Frontal cortex (tissue), 4 donors: ENCODE measurements around the gene IYD. TPM values are rescaled to one million over a fixed set of nuclear protein-coding genes. Genes with fewer than 3 reads are reported as not detected.

Experiments used
- DNase-seq, 2 donors: peaks; one replicate each; pipeline ENCODE4 v3.0.0; 2012; ENCODE audit warnings: low spot score in 2 of 2
- FAIRE-seq: peaks from 2 replicates; lab custom pipeline; 2012; peaks lifted over from hg19 to GRCh38; lab: Jason Lieb, UNC
- total RNA-seq: library from RNA; depleted of rRNA; stranded (reverse); fragments of >200 nt; gene quantifications from one replicate; pipeline ENCODE4 v1.2.3, GENCODE V29; 2014
- donor health status: control.
- donor health status: control.
- donor health status: control.

Gene IYD, protein sequence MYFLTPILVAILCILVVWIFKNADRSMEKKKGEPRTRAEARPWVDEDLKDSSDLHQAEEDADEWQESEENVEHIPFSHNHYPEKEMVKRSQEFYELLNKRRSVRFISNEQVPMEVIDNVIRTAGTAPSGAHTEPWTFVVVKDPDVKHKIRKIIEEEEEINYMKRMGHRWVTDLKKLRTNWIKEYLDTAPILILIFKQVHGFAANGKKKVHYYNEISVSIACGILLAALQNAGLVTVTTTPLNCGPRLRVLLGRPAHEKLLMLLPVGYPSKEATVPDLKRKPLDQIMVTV
- not detected for total RNA-seq

DNA sequence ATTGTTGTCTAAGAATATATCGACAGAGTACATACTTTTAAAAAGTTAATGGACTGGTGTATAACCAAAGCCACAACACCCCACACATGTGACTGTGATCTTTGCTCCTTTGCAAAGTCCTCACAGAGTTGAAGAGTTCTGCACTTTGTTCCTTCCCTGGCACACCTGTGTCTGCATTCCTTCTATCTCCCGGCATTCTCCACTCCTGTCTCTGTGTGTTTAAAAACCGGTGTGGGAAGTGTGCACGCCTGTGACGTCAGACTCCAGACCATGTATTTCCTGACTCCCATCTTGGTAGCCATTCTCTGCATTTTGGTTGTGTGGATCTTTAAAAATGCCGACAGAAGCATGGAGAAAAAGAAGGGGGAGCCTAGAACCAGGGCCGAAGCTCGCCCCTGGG is at the start of gene IYD:
Gene IYD, plus strand, starts transcription at position 251 of the 400 bp plus-strand sequence. Its CDS starts 20 bp downstream, at position 271.
- DNase-seq: no peak
- FAIRE-seq: no peak

DNA sequence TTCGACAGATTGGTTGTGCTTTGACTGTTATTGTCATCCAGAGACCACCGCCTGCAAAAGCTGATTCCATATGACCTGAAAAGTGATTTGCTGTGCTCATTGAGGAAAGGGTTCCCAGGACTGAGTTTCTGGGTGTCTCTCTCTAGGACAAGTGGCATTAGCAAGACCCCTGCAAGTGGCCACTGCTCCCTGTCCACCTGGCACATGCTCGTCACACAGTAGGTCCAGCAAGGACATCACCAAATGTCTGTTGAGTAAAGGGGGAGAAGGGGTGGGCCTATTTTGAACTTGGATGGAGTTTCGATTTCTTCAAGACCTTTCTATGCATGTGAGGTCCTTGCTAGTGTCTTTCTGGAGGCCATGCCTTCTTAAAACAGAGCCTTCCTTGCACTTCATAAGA is 48.9 kb upstream of the IYD start:
- FAIRE-seq: no peak
- DNase-seq: no peak

DNA sequence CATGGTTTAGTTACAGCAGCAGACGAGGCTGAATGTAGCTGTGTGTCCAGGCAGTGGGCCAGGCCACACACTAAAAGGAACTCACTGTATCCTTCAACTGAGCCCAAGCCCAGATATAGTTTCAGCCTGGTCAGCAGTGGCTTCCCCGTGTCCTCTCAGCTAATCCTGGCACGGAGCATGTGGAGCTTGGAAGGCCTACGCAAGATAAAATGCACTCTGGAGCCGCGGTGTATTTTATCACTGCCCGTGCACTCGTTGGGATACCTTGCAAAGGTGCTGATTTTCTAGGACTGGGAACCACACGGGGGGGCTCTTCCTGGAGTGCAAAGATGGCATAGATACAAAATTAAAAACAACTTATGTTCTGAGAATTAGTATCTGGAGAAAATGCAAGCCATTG is 48.4 kb upstream of the IYD start:
- no peak for FAIRE-seq
- DNase-seq: no peak

DNA sequence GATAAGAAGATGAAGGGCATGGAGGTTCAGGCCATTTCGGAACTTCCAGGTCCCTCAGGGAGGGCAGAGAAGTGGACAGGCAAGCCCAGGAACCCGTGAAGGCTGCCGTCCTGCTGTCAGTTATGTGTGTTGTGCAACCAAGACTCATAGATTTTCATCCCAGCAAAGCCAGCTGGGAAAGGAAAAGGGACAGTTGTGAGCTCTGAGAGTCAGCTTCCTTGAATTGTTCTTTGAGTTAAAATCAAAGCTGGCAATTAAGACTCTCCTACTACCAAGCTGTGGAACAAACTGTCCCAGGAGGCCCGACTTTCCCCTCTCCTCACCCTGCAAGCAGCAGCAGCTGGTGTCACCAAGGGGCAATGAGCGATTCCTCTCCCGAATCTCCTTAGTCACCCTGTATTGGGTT is 46.3 kb upstream of the IYD start:
- DNase-seq (no peak), FAIRE-seq (no peak)

DNA sequence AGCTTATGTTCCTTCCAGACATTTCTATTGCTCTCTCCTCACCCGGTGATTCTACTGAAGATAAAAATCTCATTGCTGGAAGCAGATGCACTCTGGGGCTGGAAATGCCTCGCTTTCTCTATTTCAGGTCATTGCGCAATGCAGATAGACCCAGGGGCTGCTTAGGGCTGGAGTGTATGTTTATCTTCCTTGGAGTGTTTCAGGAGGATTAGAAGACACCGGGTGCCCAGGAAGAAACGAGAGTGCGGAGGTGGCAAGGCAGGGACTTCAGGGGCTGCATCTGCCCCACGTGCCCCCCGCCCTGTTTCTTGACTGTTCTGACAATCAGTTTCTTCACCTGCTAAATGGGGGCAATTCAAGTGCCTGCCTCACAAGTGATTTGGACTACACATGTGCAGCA is 45.6 kb upstream of the IYD start:
- no peak for DNase-seq
- no peak for FAIRE-seq

DNA sequence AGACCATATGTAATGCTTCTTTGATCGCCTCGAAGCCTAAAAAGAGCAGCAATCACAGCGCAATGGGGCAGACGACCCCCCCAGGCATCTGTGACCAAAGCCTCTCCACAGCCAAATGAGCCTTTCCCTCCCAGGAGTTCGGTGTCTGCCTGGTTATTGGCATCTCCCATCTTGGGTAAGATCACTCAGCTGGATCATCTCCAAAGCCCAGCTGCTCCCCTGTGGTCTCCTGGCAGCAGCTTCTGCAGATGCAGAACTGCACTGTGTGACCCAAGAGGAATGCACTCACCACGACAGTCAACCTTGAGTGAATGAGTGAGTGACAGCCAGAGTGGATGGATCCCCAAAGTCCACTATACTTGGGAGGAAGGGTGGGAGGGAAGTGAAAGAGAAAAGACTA is 44.8 kb upstream of the IYD start:
- FAIRE-seq (no peak), DNase-seq (no peak)

DNA sequence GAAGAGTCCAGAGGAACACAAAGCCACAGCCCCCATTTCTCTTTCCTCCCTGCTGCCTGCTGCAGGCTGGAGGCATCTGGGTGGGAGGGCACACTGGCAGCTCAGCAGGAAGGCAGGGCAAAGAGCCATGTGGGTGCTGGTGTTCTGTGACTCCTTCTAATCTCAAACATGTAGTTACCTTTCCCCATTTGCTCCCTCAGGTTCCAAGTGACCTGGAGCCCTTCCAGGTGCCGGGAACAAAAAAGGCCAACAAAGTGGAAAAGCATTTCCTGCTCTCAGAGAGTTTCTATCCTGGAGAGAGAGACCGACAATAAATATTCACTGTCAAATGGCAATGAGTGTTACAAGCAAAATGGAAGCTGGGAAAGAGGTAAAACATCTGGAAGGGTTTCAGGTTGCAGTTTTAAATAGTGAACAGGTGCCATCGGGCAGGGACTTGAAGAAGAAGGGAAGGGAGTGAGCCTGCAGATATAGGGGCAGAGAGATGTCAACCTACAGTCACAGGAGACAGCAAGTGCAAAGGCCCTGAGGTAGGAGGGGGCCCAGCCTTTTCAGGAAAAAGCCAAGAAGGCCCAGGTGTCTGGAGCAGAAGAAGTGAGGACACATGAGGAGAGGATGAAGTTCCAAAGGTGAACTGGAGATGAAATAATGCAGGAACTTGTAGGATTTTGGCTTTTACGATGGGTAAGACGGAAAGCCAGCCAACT is 43.6 kb upstream of the IYD start:
- DNase-seq (no peak), FAIRE-seq (no peak)

DNA sequence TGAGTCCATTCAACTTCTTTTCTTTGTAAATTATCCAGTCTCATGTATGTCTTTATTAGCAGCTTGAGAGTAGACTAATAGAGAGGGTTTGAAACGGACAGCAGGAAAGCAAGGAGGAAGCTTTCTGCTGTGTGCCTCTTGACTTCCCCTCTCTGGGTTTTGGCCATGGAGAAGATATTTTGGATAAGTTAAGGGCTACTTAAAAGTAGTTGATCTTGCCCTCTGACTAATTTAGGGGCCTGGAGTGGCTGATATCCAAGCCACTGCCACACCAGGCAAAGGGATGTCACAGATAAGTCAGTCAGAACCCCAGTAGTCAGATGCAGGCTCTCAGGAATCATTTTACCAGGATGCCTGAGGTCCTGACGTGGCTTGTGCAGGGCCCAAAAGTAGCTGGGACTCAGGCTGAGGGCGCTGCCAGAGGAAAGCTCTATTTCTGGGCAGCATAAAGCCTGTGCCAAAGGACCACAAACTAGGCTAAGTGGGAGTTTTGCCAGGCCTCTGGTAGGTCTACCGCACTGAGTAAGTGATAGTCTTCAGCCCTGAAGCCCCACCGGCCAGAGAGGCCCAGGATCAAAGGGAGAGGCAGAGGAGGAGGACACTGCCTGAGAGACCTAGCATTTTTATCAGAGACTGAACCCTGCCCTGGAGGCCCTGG is 41.6 kb upstream of the IYD start:
- DNase-seq (no peak), FAIRE-seq (no peak)

DNA sequence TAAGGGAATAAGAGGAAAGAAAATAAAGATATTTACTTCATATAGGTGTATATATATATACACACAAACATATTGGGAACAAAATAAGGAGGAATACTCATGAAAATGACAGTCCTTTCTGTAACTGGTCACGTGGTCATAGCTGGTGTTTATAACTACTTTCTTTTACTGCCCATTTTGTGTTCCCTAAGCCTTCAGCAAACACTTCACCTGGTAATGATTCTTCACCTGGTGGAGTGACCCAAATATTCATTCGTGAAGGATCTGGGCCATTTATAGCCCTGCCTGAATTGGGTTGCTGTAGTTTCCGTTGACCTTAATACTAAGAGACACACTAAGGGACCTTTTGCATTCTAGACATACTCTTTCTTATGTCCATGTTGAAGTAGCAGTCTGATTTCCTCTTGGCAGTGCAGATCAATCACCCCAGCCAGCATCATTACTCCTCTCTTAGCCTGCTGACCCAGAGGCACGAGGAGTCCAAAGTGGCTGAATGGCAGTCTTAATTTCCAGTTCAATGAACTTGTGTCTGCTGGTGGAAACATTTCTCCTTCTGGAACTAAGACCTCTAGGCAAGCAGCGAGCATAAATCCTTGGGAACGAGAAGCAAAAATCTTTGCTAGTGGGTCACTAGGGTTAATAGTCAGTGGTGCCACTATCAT is 39.9 kb upstream of the IYD start:
- FAIRE-seq: no peak
- no peak for DNase-seq

DNA sequence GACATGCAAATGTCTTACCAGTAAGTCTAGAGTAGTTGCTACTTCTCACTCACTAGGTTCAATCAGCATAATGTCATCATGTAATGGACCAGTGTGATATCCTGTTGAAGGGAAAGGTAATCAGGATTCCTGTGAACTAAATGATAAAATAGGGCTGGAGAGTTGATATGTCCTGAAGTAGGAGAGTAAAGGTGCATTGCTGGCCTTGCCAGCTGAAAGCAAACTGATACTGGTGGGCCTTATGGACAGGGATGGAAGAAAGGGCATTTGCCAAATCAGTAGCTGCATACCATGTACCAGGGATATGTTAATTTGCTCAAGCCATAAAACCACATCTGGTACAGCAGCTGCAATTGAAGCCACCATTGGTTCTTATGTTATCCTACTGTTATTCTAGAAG is 37.5 kb upstream of the IYD start:
- DNase-seq (no peak), FAIRE-seq (no peak)

DNA sequence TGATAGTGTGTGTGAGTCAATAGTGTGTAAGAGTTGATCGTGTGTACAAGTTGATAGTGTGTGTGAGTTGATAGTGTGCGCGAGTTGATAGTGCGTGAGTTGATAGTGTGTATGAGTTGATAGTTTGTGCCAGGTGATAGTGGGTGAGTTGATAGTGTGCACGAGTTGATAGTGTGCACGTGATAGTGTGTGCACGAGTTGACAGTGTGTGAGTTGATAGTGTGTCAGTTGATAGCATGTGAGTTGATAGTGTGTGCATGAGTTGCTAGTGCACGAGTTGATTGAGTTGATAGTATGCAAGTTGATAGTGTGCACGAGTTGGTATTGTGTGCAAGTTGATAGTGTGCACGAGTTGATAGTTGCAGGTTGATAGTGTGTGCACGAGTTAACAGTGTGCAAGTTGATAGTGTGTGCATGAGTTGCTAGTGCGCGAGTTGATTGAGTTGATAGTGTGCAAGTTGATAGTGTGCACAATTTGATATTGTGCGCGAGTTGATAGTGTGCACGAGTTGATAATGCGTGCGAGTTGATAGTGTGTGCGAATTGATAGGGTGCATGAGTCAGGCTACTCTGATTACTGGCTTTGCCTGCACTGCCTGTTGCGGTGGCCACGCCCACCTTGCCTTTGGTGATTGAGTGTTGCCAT is 35.8 kb upstream of the IYD start:
- FAIRE-seq: no peak
- no peak for DNase-seq

DNA sequence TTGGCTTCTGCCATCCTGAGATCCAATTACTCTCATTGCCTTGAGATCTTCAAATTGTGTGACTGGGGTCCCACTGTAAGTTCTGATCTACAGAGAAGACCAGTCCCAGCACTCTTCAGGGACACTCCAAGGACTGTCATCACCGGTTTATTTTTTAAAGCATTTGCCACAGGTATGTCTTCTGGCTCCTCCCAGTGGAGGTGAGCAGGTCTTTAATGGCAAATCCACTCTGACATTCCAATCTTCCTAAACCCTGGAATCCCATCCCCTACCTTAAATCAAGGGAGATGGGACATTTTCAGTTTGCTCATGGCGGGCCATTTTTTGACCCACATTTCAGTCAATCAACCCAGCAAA is 35.2 kb upstream of the IYD start:
- no peak for FAIRE-seq
- no peak for DNase-seq

DNA sequence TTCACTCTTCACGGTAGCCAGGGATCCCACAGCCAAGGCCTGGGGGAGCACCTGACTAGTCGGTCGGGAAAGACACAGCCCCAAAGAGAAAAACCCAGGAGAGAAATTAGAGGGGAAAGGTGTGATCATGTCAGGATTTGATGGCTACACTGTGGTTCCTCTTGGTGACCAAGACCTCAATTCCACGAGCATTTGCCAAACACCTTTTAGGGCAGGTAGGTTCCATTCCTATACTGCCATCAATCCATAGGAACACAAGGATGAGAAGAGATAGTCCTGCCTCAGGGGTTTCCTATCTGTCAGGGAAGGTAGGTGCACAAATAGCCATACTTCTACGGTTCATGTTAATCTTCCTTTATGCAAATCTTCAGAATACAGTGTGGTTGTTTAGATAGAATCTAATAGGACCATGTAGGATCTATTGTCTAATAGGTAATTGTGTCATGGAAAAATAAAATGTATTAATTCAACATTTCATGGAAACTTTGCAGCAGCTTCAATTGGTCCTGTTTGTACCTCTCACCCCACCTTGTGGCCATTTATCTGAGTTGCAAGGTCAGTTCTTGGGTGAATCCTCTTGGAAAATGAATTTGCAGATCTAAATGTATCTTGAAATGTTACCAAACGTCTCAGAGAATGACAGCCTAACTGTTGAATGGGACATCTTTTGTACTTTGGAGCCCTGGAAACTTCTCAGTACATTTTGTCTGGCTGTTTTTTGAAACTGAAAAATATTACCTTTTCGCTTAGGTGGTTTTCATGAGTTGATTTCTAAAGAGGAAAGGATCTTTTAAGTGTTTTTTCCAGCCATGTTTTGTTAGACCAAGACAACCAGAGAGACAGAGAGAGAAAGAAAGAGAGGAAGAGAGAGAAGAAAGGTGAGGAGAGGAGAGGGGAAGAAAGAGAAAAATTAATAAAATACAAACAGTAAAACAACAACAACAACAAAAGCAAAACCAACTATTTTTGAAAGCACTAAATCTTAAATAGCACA is 33.7 kb upstream of the IYD start:
- FAIRE-seq: no peak

DNA sequence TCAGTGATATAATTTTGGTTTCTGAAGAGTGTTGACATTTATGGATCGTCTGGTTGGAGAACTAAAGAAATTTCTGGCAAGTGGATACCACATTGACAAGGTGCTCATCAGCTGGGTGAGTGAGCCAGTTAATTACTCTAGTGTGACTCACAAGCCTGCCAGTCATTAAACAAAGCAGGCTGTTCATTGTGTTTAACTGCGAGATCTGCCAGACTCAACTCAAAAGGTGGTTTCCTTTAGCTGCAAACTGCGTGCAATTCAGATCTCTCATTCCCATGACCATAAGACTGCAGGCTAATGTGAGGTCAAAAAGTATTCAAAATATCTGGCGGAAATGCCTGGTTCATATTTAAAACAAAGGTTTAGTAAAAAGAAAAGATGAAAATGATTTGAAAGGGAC is 32.5 kb upstream of the IYD start:
- no peak for DNase-seq
- no peak for FAIRE-seq

More for the DNA sequence above, 33.7 kb upstream of the IYD start:
- peak; percentile 14 to 55 for DNase-seq

DNA sequence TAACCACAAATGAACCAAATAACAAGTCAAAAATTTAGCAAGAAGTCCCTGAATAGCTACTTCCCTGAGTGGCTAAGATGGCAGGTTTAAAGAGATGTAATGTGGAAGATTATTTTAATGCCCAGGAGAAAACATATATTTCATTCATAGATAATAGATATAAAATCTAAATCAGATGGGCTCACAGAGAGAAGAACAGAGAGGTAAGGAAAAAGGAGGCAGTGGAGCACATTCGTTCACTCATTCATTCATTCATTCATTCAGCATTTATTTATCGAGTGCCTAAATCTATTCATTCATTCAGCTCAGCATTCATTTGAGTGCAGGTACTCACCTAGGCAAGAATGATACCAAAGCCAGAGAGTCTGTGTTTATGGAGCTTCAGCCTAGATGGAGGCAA is 32.1 kb upstream of the IYD start:
- DNase-seq (no peak), FAIRE-seq (no peak)

DNA sequence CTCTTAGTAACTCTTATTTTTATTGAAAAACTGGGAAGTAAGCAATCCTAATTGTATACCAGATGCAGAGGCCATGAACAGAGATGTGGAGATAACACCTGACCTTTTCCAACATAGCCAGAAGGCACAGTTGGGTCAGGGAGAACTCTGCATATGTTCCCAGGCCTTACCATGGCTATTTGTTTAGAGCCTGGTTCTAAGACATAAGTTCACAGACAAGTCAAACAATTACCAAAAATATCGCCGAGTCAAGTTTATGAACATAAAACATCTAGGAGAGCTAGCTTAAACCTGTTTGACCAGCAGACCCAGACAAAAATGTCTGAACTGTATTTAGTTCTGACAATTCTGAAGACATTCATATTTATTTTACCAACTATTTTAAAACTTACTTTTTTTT is 26.7 kb upstream of the IYD start:
- DNase-seq (no peak), FAIRE-seq (no peak)

DNA sequence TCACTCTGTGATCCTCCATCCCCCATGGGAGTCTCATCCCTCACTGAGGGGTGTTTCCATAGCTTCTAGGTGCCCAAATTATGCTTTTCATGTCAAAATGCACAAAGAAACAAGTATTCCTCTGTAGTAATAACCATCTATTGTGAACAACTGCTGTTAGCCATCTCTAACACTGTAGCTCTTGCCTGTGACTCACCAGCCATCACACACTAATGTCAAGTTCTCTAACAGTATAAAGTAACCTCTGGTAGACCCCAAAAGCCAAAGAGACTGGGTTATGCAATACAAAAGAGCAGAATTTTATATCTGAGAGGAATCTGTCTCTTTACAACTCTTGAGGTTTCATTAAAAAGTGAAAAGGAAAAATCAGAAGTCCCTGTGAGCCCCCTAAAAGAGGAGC is 25.4 kb upstream of the IYD start:
- DNase-seq (no peak), FAIRE-seq (no peak)

DNA sequence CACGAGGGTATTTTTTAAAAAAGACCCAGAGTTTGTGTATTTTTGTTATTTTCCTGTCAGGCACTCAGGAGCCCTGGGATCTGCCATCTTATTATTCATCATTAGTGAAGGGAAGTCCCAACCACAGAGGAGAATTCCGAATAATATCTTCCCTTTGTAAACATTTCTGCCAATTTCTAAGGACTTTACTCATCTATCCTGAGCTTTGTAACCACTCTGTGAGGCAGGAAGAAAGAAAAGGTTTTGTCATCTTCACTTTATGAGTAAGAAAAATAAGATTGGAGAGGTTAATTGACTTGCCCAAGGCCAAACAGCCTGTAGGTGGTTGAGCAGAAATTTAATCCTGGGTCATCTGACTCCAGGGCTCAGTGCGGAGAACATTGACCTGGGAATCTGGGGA is 23.0 kb upstream of the IYD start:
- FAIRE-seq: no peak

DNA sequence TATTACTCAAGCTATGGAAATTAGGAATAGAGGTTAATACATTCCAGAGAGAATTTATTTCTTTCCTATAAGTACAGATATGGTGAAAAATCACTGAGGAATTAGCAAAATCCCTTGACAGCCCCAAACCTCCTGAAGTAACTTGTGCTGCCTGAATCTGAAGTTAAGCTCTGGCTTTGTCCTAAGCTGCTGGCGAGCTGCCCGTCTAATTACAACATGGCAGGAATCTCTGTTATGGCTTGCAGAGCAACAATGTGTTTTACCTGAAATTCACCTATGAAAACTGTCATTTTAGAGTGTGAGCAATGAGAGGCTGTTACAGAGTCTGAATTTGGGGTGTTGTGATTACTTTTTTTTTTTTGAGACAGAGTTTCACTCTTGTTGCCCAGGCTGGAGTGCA is 22.5 kb upstream of the IYD start:
- no peak for DNase-seq
- FAIRE-seq: no peak

More for the DNA sequence above, 23.0 kb upstream of the IYD start:
- DNase-seq: no peak
